Left ventricle myocardium inferior (tissue), 1 donor: Measurements from ENCODE around the gene UCMA. TPM values are rescaled to one million over a fixed set of nuclear protein-coding genes. Genes with fewer than 3 reads are reported as not detected.

Experiments
- DNase-seq: peaks from one replicate; pipeline ENCODE4 v3.0.0-alpha.2; 2020
- H3K27ac ChIP-seq: fragments of 200-600 bp; replicated peaks from 2 replicates; pipeline ENCODE4 v1.8.0; 2021
- H3K27me3 ChIP-seq: fragments of 200-600 bp; 2 replicates; pipeline ENCODE4 v1.8.0; 2021; ENCODE audit warnings: low read depth
- H3K36me3 ChIP-seq: fragments of 200-600 bp; 2 replicates; pipeline ENCODE4 v1.8.0; 2021
- H3K4me1 ChIP-seq: fragments of 200-600 bp; 2 replicates; pipeline ENCODE4 v1.8.0; 2021
- H3K4me3 ChIP-seq: fragments of 200-600 bp; 2 replicates; pipeline ENCODE4 v1.8.0; 2021; ENCODE audit warnings: mild to moderate bottlenecking, moderate library complexity
- H3K9me3 ChIP-seq: fragments of 200-600 bp; replicated peaks from 2 replicates; pipeline ENCODE4 v1.8.0; 2021
- intact Hi-C: fragments of 100-400 bp; cut with micrococcal nuclease; formaldehyde crosslinking; loops from one replicate; pipeline ENCODE4 v1.11.0; 2022
- total RNA-seq: library from RNA; stranded (reverse); fragmentation: NEBNext Ultra II Directional; extraction: Animal tissue kit (Norgen Biotek cat#: 25700); gene quantifications from one replicate; pipeline ENCODE4 v1.2.1, GENCODE V29; 2021
- TF ChIP-seq, protein P1 (sequence below): fragments of 200-600 bp; IDR thresholded peaks from 2 replicates; pipeline ENCODE4 v1.8.0; 2021; ENCODE audit warnings: antibody characterized with exemption, mild to moderate bottlenecking, borderline replicate concordance
- donor health status: DM: no; HTN: yes; CAD: no; lungs with severe emphysema.

Gene UCMA
- total RNA-seq, 1 donor from 2014 or later, result not detected

- DNase-seq, result no peak
- H3K36me3 ChIP-seq, result no peaks in the 10 kb centered on the region
- H3K27me3 ChIP-seq, result no peaks in the 10 kb centered on the region
- H3K27ac ChIP-seq, result no peak overlapping the region
- no peaks in the 10 kb centered on the region for H3K4me1 ChIP-seq
- no peaks in the 10 kb centered on the region for H3K9me3 ChIP-seq
- TF ChIP-seq, protein P1, sequence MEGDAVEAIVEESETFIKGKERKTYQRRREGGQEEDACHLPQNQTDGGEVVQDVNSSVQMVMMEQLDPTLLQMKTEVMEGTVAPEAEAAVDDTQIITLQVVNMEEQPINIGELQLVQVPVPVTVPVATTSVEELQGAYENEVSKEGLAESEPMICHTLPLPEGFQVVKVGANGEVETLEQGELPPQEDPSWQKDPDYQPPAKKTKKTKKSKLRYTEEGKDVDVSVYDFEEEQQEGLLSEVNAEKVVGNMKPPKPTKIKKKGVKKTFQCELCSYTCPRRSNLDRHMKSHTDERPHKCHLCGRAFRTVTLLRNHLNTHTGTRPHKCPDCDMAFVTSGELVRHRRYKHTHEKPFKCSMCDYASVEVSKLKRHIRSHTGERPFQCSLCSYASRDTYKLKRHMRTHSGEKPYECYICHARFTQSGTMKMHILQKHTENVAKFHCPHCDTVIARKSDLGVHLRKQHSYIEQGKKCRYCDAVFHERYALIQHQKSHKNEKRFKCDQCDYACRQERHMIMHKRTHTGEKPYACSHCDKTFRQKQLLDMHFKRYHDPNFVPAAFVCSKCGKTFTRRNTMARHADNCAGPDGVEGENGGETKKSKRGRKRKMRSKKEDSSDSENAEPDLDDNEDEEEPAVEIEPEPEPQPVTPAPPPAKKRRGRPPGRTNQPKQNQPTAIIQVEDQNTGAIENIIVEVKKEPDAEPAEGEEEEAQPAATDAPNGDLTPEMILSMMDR, result no peak
- no peak overlapping the region for H3K4me3 ChIP-seq
- intact Hi-C loops, result no loop called here
These were observed 53.4 kb downstream of the UCMA start for GRCh38 chr10:13180788-13181187.

DNA sequence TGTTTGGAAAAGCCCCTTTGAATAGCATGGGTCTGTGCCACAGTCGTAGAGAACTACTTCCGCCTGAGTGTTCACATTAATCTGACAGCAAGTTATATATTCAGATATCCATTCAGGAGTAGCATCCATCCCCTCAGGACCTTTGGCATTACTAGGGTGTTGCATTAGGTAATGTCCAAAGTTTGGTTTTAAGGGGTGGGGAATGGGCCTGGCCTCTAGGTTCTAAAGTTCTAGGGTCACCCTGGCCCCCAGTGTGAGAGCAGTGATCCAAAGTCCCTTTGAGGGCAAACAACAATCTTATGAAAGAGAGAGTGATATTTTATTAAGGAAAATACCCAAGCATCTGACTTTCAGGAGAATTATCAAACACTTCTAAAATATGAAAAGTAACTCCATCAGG is 60.6 kb downstream of the UCMA start:
- Histone ChIP-seq H3K36me3 (no peaks in the 10 kb centered on the region), H3K9me3 (no peaks in the 10 kb centered on the region), H3K4me1 (no peaks in the 10 kb centered on the region), H3K27ac (no peak overlapping the region), H3K27me3 (no peaks in the 10 kb centered on the region), H3K4me3 (no peak overlapping the region)
- intact Hi-C loops, result no loop called here
- DNase-seq, result no peak
- TF ChIP-seq, protein P1, result no peak

Other genes starting within 250 kb of the UCMA start
- gene CCDC3, start 232.7 kb downstream of the UCMA start, total RNA-seq, result 5.8 TPM
- gene OPTN, start 134.2 kb downstream of the UCMA start, total RNA-seq, result 129 TPM
- 0.08 TPM for gene MCM10, start 72.8 kb downstream of the UCMA start, total RNA-seq
- gene PHYH, start 65.7 kb upstream of the UCMA start, total RNA-seq, result 163 TPM
- gene SEPHS1, start 113.9 kb upstream of the UCMA start, total RNA-seq, result 26.0 TPM